Neural progenitor cell (in vitro differentiated cells): ENCODE results near the gene MEFV.

Experiments used
- EZH2 ChIP-seq: fragments of 200-600 bp; sonication (generic); IDR thresholded peaks from 2 replicates; pipeline ENCODE4 v1.6.1; 2017; ENCODE audit warnings: antibody characterized with exemption, mild to moderate bottlenecking, moderate library complexity
- EZH2phosphoT487 ChIP-seq: fragments of 200-600 bp; sonication (generic); IDR thresholded peaks from 2 replicates; pipeline ENCODE4 v1.6.1; 2017; ENCODE audit warnings: antibody characterized with exemption
- TF ChIP-seq, protein P1 (sequence below): fragments of 200-600 bp; sonication (generic); IDR thresholded peaks from 2 replicates; pipeline ENCODE4 v1.5.1; 2017; ENCODE audit warnings: antibody characterized with exemption, mild to moderate bottlenecking

DNA sequence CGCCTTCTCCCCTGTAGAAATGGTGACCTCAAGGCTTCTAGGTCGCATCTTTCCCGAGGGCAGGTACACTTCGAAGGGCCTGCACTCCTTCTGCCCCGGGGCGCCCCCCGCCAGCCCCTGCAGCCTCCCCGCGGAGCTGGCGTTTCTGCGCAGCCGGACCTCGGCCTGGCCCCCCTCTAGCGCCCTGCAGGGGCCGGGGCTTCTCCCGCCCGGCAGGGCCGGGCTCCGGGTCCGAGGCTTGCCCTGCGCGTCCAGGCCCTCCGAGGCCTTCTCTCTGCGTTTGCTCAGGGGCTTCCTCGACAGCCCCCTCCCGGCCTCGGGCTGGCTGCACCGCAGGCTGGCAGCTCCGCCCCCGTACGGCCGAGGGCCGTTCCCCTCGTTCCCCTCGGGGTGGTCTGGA lies 2.1 kb downstream of the MEFV start:
- TF ChIP-seq, protein P1, sequence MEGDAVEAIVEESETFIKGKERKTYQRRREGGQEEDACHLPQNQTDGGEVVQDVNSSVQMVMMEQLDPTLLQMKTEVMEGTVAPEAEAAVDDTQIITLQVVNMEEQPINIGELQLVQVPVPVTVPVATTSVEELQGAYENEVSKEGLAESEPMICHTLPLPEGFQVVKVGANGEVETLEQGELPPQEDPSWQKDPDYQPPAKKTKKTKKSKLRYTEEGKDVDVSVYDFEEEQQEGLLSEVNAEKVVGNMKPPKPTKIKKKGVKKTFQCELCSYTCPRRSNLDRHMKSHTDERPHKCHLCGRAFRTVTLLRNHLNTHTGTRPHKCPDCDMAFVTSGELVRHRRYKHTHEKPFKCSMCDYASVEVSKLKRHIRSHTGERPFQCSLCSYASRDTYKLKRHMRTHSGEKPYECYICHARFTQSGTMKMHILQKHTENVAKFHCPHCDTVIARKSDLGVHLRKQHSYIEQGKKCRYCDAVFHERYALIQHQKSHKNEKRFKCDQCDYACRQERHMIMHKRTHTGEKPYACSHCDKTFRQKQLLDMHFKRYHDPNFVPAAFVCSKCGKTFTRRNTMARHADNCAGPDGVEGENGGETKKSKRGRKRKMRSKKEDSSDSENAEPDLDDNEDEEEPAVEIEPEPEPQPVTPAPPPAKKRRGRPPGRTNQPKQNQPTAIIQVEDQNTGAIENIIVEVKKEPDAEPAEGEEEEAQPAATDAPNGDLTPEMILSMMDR, result no peak
- TF ChIP-seq EZH2 (no peak), EZH2phosphoT487 (no peak)
